Measurements from ENCODE around the gene SLC38A6. TPM values are rescaled to one million over a fixed set of nuclear protein-coding genes. Genes with fewer than 3 reads are reported as not detected.
A peak's percentile ranks its signal among the peaks of the same experiment; 100 is the strongest.

SLC38A6 gene
- total and polyA plus RNA-seq, 10 of the 15 experiments (the other 5 are each of a cell fraction or from before 2014, with no cell fraction given) = 2.0 to 7.0 (median 3.7) TPM

- TF ChIP-seq RELB (IDR thresholded peaks at IDR 0.05; ENCODE audit: low read depth) = 0 out of 2 replicates have a peak, but pooled peaks have one; percentile 23
- 0 out of 4 replicates have a peak, but pooled peaks of 1 of the 2 experiments have one; percentile 55 for TF ChIP-seq SRF (IDR thresholded peaks at IDR 0.05; ENCODE audit: low read depth in 2 of 2, low read length in 2 of 2)
- no peak for TF ChIP-seq ZBED1 (IDR thresholded peaks at IDR 0.05; ENCODE audit: borderline replicate concordance)
- TF ChIP-seq, protein P1, sequence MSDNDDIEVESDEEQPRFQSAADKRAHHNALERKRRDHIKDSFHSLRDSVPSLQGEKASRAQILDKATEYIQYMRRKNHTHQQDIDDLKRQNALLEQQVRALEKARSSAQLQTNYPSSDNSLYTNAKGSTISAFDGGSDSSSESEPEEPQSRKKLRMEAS (IDR thresholded peaks at IDR 0.05; ENCODE audit: low read depth, low read length) = no peak
- TF ChIP-seq EP300 (IDR thresholded peaks at IDR 0.05; ENCODE audit: borderline replicate concordance in 1 of 2, control insufficient read depth in 1 of 2, low read depth in 2 of 2, low read length in 2 of 2) = no peak
- no peak for TF ChIP-seq BRCA1 (IDR thresholded peaks at IDR 0.05; ENCODE audit: low read depth, low read length)
- TF ChIP-seq IRF3 (IDR thresholded peaks at IDR 0.05) = no peak
- peak; percentile 56; the same call in 1 of the 2 replicates for TF ChIP-seq MEF2A (IDR thresholded peaks at IDR 0.05; ENCODE audit: insufficient read depth, low read depth, low read length)
- TF ChIP-seq, protein P2, sequence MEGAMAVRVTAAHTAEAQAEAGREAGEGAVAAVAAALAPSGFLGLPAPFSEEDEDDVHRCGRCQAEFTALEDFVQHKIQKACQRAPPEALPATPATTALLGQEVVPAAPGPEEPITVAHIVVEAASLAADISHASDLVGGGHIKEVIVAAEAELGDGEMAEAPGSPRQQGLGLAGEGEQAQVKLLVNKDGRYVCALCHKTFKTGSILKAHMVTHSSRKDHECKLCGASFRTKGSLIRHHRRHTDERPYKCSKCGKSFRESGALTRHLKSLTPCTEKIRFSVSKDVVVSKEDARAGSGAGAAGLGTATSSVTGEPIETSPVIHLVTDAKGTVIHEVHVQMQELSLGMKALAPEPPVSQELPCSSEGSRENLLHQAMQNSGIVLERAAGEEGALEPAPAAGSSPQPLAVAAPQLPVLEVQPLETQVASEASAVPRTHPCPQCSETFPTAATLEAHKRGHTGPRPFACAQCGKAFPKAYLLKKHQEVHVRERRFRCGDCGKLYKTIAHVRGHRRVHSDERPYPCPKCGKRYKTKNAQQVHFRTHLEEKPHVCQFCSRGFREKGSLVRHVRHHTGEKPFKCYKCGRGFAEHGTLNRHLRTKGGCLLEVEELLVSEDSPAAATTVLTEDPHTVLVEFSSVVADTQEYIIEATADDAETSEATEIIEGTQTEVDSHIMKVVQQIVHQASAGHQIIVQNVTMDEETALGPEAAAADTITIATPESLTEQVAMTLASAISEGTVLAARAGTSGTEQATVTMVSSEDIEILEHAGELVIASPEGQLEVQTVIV (IDR thresholded peaks at IDR 0.05; ENCODE audit: borderline replicate concordance, partially characterized antibody) = no peak
- no peak for TF ChIP-seq RBBP5 (conservative IDR thresholded peaks at IDR 0.05)
- no peak for TF ChIP-seq SIN3A (IDR thresholded peaks at IDR 0.05; ENCODE audit: low read depth, low read length)
These were observed 120.9 kb downstream of the SLC38A6 start (continued) for GRCh38 chr14:61101803-61102548.

Small RNA genes lying within 50 kb of the gene (small RNA-seq; reads per million reads assigned to genes)
- gene RNU6-398P = not detected

Other genes with a start within 250 kb of the SLC38A6 start
- 29.0 and 29.4 TPM in 2 replicates for gene MNAT1, start 246.5 kb upstream of the SLC38A6 start, total RNA-seq (2014; rRNA removed)
- gene MNAT1, start 246.5 kb upstream of the SLC38A6 start, total RNA-seq (2014; rRNA removed; fragmentation: Illumina TruSeq; extraction: Trizol) = 48.7 and 52.5 TPM in 2 replicates
- 26.5 and 28.9 TPM in 2 replicates for gene MNAT1, start 246.5 kb upstream of the SLC38A6 start, total RNA-seq (2021)
- 51.7 and 68.0 TPM in 2 replicates for gene MNAT1, start 246.5 kb upstream of the SLC38A6 start, polyA plus RNA-seq (2011; rRNA removed)
- gene MNAT1, start 246.5 kb upstream of the SLC38A6 start, polyA plus RNA-seq (2014; fragmentation: Illumina TruSeq; extraction: Trizol) = 47.4 and 51.5 TPM in 2 replicates
- 10 to 100 TPM; 62.0 to 67.4 TPM for gene MNAT1, start 246.5 kb upstream of the SLC38A6 start, polyA plus RNA-seq (2014; fragmentation: Nextera tagmentation; extraction: Ambion mirVana)
- gene MNAT1, start 246.5 kb upstream of the SLC38A6 start, polyA plus RNA-seq (2014; rRNA removed) = 23.8 and 34.2 TPM in 2 replicates
- 10 to 100 TPM; 28.6 to 29.2 TPM for gene MNAT1, start 246.5 kb upstream of the SLC38A6 start, polyA plus RNA-seq (2016; fragmentation: Nextera tagmentation; extraction: Ambion mirVana)
- gene TRMT5, start 166 bp upstream of the SLC38A6 start, total RNA-seq (2014; rRNA removed) = 6.9 and 7.0 TPM in 2 replicates
- 8.9 and 9.9 TPM in 2 replicates for gene TRMT5, start 166 bp upstream of the SLC38A6 start, total RNA-seq (2014; rRNA removed; fragmentation: Illumina TruSeq; extraction: Trizol)
- gene TRMT5, start 166 bp upstream of the SLC38A6 start, total RNA-seq (2021) = 12.7 and 13.6 TPM in 2 replicates
- gene TRMT5, start 166 bp upstream of the SLC38A6 start, polyA plus RNA-seq (2011; rRNA removed) = 7.7 and 9.8 TPM in 2 replicates
- 11.9 and 13.9 TPM in 2 replicates for gene TRMT5, start 166 bp upstream of the SLC38A6 start, polyA plus RNA-seq (2014; fragmentation: Illumina TruSeq; extraction: Trizol)
- gene TRMT5, start 166 bp upstream of the SLC38A6 start, polyA plus RNA-seq (2014; fragmentation: Nextera tagmentation; extraction: Ambion mirVana) = 10 to 100 TPM in 1 of 2 experiments, 1 to 10 TPM in 1; 6.6 to 13.1 TPM
- 7.7 TPM in 2 replicates for gene TRMT5, start 166 bp upstream of the SLC38A6 start, polyA plus RNA-seq (2014; rRNA removed)
- gene TRMT5, start 166 bp upstream of the SLC38A6 start, polyA plus RNA-seq (2016; fragmentation: Nextera tagmentation; extraction: Ambion mirVana) = 10 to 100 TPM in 1 of 2 experiments, 1 to 10 TPM in 1; 9.8 to 10.3 TPM